Stimulated activated CD4-positive, alpha-beta T cell treated with anti-CD3 and anti-CD28 coated beads, Interleukin-1b, Interleukin-23, amount 100 ng/mL, for 24 hours (primary cell): Measurements from ENCODE around the gene XPO6.
"Not testable (repeated sequence)": the region's sequence is repeated elsewhere in the genome, so short reads cannot be mapped to it uniquely, and the experiment has no call there.

Experiments used
- DNase-seq, 4 experiments: peaks; one replicate each; pipeline ENCODE4 v3.0.0-alpha.2; 2020; ENCODE audit warnings: low read depth in 4 of 4, low spot score in 1 of 4

XPO6 gene

DNA sequence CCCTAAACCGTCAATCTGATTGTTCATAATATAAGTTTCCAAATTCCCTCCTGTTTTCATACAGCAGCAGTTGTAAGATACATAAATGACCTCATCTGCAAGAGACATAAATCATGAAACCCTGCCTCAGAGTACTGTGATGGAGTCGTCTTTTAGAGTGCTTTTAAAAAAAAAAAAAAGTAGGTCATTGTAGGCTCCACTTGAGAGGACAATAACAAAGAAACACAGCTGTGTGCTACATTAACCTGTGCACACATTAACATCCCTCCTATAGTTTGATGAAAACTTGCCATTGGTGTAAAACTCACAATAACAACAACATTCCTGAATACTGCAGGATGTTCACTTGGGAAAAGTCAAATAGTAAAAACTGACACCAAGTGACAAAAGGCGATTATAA lies 56.5 kb downstream of the XPO6 start:
- no peak for DNase-seq

DNA sequence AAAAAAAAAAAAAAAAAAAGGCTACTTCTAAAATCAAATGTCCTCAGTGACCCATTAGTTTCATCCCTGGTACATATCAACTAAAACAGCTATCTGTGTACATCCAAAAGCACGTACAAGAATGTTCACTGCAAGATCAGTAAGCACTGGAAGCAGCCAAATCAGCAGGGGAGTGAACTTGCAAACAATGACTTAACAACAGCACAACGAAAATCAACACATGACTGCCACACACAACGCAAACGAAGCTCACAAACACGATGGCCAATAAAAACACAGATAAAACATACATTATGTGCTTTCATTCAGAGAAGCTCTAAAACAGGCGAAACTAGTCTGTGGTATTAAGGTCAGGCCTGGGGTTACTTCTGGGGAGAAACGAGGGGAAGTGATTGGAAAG lies 60.6 kb downstream of the XPO6 start:
- no peak for DNase-seq

DNA sequence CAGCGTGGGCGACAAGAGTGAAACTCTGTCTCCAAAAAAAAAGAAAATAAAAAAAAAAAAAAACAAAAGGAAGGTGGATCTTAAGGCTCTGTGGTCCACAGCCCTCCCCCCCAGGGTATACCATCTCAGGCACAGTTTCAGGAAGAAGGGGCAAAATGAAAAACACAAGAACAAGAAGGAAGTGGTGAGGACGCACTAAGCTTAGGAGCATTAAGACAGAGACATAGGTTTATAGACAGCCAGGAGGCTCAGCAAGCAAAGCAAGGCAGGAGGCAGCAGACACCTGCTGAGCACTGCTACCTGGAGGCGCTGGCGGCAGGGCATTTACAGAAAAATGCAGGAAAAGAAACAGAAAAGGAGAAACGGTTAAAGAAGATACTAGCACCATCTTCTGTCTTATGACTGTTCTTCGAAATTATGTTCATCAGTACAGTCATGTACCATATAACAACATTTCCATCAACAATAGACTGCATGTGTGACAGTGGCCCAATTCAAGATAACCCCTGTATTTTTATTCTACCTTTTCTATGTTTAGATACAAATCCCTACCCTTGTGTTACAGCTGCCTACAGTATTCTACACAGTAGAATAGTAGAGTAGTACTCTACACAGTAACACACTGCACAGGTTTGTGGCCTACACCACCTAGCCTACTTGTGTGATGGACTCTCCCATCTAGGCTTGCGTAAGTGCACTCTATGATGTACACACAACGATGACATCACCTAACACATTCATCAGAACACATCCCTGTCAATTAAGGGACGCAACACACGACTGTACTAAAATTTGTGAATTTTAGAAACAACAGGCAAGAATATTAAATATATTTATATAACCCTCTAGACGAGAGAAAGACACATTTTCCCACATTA lies 62.5 kb downstream of the XPO6 start:
- DNase-seq = no peak

DNA sequence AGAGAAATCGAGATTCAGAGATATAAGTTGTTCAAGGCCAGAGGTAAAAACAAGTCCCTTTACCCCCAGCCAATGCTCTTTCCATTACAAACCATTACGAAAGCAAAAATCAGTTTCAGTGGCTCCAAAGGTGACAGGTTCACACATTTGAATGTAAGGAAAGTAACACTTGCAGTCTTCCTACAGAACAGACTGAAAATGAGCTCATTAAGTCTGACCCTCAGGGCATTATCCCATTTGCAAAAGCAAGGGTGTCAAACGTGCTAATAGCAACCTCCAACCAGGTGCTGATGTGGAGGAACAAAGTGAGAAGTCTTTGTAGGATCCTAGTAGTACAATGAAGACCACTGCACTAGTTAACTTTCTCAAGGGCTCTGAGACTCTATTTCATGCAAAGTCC lies 65.2 kb downstream of the XPO6 start:
- DNase-seq = no peak

DNA sequence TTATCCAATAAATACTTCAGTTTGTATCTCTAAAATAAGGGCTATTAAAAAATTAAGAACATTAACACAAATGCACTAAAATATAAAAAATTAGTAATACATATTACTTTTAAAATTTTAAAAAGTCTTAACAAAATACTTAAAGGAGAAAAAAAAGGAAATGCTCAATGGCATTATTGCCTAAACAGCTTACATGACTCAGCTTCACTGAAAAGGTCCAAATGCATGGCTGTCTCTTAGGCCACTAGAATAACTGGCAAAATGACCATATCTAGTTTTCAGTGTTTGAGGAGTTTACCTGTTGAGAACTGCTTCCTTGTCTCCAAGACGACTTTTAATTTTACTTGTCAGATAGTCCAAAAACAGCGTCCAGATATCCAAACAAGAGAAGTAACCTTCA lies 66.0 kb downstream of the XPO6 start:
- DNase-seq = no peak

DNA sequence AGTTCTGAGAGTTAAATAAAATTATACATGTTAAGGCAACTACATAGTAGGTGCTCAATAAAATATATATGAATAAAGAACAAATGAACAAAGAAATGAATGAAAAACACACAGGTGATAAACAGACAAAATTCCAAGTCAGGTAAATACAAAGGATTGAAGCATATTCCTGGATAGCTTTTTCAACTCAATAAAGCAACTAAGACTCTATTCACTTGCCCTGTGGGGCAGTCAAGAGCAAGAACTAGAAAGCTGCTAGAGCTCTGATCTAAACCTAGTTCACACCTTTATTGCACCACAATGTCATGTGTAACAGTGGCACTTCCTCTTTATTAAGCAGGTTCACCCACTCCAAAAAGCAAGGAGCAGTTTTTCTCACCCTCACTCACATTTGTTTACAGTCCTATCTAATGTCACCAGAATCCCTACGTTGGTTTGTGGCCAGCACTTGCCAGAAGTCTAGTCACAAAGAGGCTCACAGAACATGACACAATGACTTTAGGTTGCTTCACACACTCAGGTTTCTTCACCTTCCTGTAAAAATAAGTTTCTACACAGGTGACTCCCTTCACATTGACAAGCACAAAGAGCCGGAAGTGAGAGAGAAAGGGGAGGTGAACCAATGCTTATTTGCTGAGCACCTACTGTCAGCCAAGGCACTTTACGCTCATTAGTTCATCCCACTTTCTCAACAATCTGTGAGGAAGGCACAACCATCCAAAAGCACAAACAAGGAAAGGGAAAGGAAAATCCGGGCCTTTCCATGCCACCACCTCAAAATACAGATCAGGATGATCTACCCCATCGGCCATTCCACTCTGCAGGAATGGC lies 70.8 kb downstream of the XPO6 start:
- DNase-seq = peak in 2 of 4 experiments; percentile 16 to 18

DNA sequence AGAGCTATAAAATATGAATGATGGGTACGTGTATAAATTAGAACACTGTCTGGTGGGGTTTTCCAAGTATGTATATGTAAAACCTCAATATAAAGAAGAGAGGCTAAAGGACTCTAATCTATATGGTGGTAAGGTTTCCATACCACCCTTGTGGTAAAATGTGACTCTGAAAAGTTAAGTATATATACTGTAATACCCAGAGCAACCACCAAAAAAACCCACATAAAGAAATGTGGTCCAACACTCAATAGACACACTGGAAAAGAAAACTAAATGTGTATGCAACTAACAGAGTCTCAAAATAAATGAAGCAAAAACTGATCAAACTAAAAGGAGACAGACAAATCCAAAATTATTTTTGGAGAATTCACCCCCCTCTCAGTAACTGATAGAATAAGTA lies 72.2 kb downstream of the XPO6 start:
- no peak for DNase-seq

DNA sequence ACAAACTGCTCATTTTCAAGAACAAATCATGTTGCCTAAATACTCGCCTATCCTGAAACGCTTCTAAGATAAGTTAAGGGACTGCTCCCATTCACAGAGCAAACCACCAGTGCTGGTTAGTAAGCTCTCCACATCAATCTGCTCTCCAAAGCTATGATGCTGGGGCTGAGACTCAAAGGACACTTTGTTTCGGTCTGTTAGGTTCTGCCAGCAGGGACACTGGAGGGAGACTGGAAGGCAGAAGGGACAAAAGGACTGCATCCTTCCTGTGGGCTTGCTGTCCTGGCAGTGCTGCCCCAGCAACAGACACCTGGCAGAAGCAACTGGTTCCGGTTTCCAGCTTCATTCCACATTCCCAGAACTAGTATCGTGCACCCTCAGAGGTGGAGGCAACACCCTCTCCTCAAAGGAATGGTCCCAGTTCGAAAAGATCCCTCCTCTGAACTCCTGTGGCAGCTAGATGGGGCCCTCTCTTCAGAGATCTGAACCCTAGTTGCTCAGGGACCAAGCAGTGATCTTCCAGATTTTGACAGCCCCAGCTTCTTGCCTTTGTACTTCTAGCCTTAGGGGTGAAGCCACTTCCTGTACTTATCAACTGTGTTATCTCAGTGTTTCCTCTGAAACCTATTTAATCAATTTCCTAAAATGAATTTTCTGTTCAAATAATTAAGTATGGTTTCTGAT lies 74.9 kb downstream of the XPO6 start:
- DNase-seq = no peak

DNA sequence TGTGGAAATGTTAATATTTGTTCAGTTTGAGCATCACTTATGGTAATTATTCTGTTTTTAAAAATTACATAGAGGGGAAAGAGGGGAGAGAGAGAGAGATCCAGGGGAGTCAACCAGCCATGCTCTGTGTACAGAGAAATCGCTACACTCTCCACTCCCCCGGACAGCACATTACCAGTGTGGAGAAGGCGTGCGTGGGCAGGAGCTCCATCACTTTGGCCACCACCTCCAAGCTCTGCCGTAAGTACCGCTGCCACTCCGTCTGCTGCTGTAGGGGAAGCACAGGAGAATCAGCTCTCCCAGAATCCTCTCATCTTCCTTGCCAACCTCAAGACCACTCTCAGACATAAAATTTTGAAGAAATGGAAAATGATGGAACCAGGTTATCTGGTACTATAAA lies 78.1 kb downstream of the XPO6 start:
- DNase-seq = no peak

DNA sequence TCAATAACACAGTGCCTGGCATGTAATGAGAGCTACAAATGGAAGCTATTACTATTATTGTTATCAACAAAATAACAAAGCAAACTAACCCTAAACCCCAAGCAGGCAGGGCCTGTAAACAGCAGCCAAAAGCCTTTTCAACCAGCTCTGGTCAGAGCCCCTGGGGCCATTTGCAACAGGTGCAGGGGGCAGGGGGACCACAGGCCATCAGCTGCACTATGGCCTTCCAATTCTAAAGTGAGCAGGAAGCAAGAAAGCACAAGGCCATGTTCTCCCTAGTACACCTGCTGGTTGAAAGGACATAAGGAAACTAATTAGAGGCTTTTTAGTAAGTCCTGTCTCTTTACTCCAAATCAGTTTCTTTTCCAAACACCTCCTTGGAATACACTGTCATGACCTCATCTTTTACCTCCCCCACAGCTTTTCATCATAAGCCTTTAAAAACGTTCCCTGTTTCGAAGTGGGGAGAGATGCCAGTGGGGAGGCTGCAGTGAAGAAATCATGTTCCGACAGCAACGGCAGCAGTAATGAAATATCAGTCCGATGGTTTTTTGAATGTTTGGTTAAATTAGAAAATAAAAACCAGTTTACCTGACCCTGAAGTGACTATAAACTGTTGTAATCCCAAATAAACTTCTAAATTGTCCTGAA lies 79.9 kb downstream of the XPO6 start:
- DNase-seq = no peak

DNA sequence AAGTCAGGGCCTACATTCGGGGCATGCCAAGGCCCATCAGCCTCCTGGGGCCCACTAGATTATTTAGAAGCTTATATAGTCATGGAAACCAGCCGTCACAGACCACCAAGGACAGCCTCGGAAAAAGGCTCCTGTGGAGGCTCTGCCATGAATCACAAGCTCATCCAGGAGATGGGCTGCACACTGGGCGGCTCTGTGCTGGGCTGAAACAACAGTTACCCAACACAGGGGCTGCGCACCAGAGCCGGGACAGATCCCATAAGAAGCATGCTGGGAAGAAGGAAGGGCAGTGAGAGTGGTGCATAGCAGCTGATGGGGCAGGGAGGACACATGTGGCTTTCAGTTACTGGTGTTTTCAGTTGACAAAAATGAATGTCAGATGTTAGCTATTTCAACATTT lies 80.6 kb downstream of the XPO6 start:
- DNase-seq = no peak

DNA sequence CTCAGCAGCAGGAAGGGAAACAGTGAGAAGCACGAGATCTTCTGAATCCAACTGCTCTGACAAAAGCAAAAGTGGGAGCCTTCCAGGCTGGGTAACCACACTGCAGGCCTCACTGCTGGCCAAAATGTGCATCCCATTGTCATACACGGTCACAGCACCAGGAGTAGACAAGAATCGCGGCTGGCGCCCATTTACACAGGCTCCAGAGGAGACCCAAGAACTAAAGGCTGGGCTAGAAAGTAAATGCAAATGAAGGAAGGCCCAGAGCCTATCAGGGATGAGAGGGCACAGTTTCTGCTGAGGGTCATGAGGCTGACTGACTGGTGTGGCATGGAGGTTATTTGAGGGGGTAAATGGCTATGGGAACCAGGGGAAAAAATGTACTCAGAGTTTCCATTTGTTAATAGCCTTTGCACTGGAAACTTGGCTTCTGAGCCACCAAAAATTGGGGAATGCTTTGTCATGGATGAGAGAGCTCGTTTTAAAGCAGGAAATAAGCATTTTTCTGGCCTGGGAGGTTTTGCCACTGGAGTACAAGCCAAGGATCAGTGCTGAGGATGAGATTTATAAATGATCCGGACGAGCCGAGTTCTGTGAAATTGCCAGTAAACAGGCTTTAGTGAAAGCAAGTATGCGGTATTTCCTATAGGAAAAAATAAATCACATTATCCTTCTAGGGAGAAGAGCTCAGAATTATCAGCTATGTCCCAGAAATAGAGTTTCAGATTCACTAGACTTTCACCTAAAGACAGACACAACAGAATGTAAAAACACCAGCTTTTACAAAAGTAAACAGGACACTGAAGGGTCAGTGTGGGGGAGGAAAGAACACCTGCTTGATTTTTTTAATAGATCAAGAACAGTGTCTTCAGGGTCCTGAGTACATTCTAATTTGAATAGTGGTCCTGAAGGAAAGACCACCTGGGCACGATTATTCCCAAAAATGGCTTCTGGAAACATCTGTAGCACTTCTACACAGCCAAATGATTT lies 81.4 kb downstream of the XPO6 start:
- no peak for DNase-seq

DNA sequence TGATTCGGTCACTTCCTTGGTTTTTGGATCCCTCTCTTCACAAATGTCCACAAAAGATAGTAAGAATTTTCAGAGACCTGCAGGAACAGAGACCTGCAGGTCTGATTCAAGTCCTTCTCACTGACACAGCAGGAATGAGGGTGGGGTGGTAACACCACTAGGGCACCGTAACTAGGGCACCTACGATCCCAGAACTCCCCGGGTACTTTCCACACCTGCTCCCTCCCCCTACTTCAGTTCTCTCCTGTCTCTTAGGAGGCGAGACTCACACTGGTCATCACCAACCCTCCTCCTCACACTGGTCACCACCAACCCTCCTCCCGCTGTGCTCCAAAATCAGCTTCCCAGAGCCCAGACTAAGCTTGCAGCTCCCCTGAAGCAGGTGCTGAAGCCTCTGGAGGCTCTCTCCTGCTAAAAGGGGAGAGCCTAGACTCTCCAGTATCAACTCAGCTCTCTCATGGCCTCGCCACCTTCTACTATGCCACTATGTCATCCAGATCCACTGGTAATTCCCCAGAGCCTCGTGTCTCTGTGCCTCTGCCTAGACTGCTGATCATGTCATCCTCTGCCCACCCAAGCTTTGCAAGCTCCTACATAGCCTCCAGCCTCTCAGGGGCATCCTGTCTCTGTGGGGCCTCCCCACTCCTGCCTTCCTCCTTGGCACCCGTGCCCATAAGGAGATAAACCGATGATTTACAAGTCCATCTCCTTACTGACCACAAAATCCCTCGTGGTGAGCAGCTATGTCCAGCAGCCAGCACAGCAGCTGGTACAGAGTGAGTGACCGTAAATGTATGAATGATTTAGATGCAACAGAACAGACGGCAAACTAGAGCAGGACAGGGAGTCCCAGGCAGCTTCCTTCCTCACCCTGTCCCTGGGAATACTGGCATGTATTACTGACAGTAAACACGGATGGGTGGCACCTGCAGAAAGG lies 84.8 kb downstream of the XPO6 start:
- DNase-seq = no peak

DNA sequence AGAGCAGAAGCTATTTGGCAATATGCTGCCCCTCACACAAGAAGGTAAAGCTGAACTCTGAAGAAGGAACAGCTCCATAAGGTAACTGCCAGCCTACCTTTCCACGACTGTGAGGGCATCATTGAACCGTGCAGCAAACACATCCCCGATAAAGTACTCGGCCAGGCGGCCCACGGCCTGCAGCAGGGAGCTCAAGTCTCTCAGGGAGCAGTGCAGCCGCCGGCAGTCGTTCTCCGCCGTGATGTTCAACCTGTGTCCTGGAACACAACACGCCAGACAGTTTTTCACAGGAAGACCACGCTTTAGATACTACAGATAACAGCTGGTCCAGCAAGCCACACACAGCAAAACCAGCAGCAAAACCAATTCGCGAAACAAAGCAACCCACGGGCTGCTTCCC lies 86.2 kb downstream of the XPO6 start:
- DNase-seq = no peak

DNA sequence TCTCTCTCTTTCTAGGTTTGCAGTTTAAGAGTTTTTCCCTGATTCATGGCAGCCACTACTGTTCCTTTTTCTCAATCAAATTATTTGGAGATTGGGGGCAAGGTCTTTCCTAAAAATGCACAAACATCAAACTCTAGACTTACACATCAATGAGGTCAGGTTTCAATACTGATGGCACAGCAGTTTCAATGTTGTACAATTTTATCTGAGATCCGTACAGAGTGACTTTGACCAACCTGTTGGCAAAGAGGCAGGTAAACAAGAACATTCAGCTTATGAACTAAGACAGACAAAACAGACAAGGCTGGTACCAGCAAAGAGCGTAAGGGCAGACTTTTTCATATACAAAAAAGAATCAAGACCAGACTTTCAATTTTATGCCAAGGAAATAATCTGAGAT lies 90.2 kb downstream of the XPO6 start:
- DNase-seq = no peak

DNA sequence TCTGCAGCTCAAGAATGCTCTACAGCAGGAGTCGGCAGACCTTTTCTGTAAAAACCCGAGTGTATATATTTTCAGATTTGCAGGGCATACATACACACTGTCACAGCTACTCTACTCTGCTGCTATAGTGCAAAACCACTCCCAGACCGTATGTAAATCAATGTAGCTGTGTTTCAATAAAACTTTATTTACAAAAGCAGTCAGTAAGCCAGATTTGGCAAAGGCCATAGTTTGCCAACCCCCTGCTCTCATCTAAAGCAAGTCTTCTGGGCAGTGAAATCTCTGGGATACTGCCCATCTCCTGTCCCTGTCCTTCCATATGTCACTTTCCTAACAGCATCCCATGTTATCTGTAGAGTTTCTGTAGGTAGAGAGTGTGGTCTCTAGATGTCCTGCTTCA lies 91.0 kb downstream of the XPO6 start:
- no peak for DNase-seq

DNA sequence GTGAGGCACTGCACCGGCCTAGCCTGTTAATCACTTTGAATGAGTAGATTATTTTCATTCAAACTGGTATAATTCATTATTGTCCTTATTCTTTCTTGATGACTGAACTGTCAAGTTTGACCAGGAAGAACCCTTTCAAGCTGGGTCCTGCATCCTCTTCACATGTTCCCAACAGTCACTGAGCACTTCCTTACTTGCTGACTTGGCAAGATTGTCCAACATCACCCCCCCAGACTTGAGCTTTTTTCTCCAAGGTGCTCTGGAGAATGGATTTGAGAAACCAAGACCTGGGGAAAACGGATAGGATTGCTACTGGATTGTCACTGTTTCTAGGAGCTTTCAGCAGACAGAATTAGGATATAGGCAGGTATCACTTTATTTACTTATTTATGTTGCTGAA lies 93.1 kb downstream of the XPO6 start:
- no peak for DNase-seq

DNA sequence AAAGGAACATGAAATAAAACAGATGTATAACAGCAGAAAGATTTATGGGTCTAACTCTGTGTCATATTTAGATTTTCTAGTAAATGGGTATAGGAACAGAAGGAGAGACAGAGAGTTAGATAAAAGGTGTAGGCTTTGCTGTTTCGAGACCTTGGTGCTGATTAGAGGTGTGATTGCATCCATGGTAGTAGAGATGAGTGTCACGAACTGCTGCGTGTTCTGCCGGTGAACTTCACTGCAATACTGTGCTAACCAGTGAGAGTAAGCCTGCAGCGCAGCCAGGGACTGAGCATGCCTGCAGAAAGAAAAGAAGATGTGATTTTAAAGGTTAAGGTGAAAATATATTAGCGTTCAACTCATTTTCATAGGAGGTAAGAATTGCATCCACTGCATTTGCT lies 94.6 kb downstream of the XPO6 start:
- DNase-seq = no peak

DNA sequence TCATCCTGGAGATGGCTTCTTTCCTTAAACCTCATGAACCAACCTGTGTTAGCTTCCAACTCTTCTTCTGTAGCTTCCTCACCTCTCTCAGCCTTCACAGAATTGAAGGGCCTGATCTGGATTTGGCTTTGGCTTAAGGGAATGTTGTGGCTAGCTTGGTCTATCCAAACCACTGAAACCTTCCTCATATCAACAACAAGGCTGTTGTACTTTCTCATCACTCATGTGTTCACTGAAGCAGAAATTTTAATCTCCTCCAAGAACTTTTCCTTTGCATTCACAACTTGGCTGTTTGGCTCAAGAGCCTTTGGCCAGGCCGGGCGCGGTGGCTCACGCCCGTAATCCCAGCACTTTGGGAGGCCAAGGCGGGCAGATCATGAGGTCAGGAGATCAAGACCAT lies 95.9 kb downstream of the XPO6 start:
- not testable (repeated sequence) for DNase-seq
